H1 (cell line): ENCODE data around the gene LPP. TPM values are rescaled to one million over a fixed set of nuclear protein-coding genes. Genes with fewer than 3 reads are reported as not detected.

Source experiments
- CTCF ChIA-PET: fragments of 300-600 bp; sonication (Branson Sonifier 250); formaldehyde crosslinking; loops from one replicate; lab custom pipeline; 2021; ENCODE audit not compliant: partially characterized antibody; lab: Charles Lee
- POLR2A ChIA-PET: fragments of 300-600 bp; sonication (Branson Sonifier 250); formaldehyde crosslinking; loops from one replicate; lab custom pipeline; 2021; ENCODE audit warnings: inconsistent platforms; ENCODE audit not compliant: partially characterized antibody; lab: Charles Lee
- DNase-seq, 2 experiments: peaks; one replicate each; pipeline versions ENCODE4 v3.0.0 to v3.0.0-alpha.2; 2010 to 2022; ENCODE audit warnings: low spot score in 2 of 2, low read depth in 1 of 2, mixed read lengths in 1 of 2
- FAIRE-seq: peaks from 2 replicates; lab custom pipeline; 2011; peaks lifted over from hg19 to GRCh38; lab: Jason Lieb, UNC
- H2AFZ ChIP-seq: 2 replicates; pipeline ENCODE4 v1.8.1; 2012; ENCODE audit warnings: low read length, inconsistent platforms
- H2AK5ac ChIP-seq: 2 replicates; pipeline ENCODE4 v1.6.1; 2013; ENCODE audit warnings: low read depth, low read length
- H2BK120ac ChIP-seq: replicated peaks from 2 replicates; pipeline ENCODE3; 2013; ENCODE audit warnings: low read depth, low read length, inconsistent platforms
- H2BK12ac ChIP-seq: 2 replicates; pipeline ENCODE4 v1.6.1; 2013; ENCODE audit warnings: low read depth, low read length
- H2BK15ac ChIP-seq: 2 replicates; pipeline ENCODE4 v1.6.1; 2013; ENCODE audit warnings: low read length
- H2BK20ac ChIP-seq: 2 replicates; pipeline ENCODE4 v1.6.1; 2013; ENCODE audit warnings: low read length
- H2BK5ac ChIP-seq: 2 replicates; pipeline ENCODE4 v1.6.1; 2013; ENCODE audit warnings: low read depth, low read length
- H3K14ac ChIP-seq: 2 replicates; pipeline ENCODE4 v1.6.1; 2013; ENCODE audit warnings: inconsistent platforms; ENCODE audit not compliant: insufficient read length
- H3K18ac ChIP-seq: 2 replicates; pipeline ENCODE4 v1.6.1; 2013; ENCODE audit warnings: low read length; ENCODE audit errors: extremely low read depth
- H3K23ac ChIP-seq: 2 replicates; pipeline ENCODE4 v1.6.1; 2013; ENCODE audit warnings: inconsistent platforms; ENCODE audit not compliant: insufficient read length
- H3K23me2 ChIP-seq: 2 replicates; pipeline ENCODE4 v1.6.1; 2013; ENCODE audit warnings: low read depth, low read length
- H3K27ac ChIP-seq: 2 replicates; pipeline ENCODE4 v1.6.1; 2011; ENCODE audit warnings: low read depth, low read length, inconsistent platforms
- H3K27me3 ChIP-seq, 4 experiments: replicated peaks in 1 of 4; 1 replicate in 1 of 4; 2 replicates in 3 of 4; pipeline versions ENCODE4 v1.6.1 to v1.8.1; 2011 to 2013; ENCODE audit warnings: low read length in 3 of 4, mild to moderate bottlenecking in 3 of 4, inconsistent platforms in 2 of 4, mixed read lengths in 2 of 4, moderate library complexity in 1 of 4; ENCODE audit not compliant: control insufficient read depth in 3 of 4, insufficient read depth in 3 of 4; ENCODE audit errors: extremely low read depth in 1 of 4
- H3K36me3 ChIP-seq, 4 experiments: 2 replicates each; pipeline versions ENCODE4 v1.6.1 to v1.8.1; 2011 to 2013; ENCODE audit warnings: mild to moderate bottlenecking in 4 of 4, low read length in 3 of 4, moderate library complexity in 2 of 4, control low read depth in 1 of 4, inconsistent platforms in 1 of 4; ENCODE audit not compliant: insufficient read depth in 4 of 4, control insufficient read depth in 2 of 4
- H3K4ac ChIP-seq: replicated peaks from 2 replicates; pipeline ENCODE3; 2013; ENCODE audit warnings: low read length, low read depth, mixed read lengths, inconsistent platforms; ENCODE audit not compliant: insufficient read length
- H3K4me1 ChIP-seq, 4 experiments: replicated peaks in 1 of 4; 1 replicate in 1 of 4; 2 replicates in 3 of 4; pipeline versions ENCODE4 v1.6.1 to v1.8.1; 2011 to 2013; ENCODE audit warnings: low read length in 3 of 4, inconsistent platforms in 2 of 4, mixed read lengths in 1 of 4; ENCODE audit not compliant: insufficient read depth in 4 of 4, control insufficient read depth in 3 of 4
- H3K4me2 ChIP-seq, 2 experiments: 2 replicates each; pipeline versions ENCODE4 v1.6.1 to v1.8.1; 2011 to 2013; ENCODE audit warnings: low read depth in 2 of 2, low read length in 2 of 2, control low read depth in 1 of 2, inconsistent platforms in 1 of 2, mild to moderate bottlenecking in 1 of 2; ENCODE audit not compliant: insufficient read depth in 1 of 2
- H3K4me3 ChIP-seq, 4 experiments: fragments of 200-600, 300-600 bp in 1 of 4; sonication (generic), shearing (Covaris generic), sonication (Bioruptor Twin) in 1 of 4; 2 replicates each; pipeline versions ENCODE4 v1.5.1 to v1.8.1; 2011 to 2016; ENCODE audit warnings: low read length in 4 of 4, low read depth in 3 of 4, control low read depth in 2 of 4, inconsistent platforms in 2 of 4, mild to moderate bottlenecking in 2 of 4, mixed read lengths in 1 of 4, moderate library complexity in 1 of 4; ENCODE audit not compliant: insufficient read depth in 2 of 4; ENCODE audit errors: extremely low read depth in 1 of 4
- H3K56ac ChIP-seq: replicated peaks from 2 replicates; pipeline ENCODE3; 2013; ENCODE audit warnings: low read depth, mild to moderate bottlenecking, mixed read lengths, low read length, inconsistent platforms; ENCODE audit not compliant: insufficient read length
- H3K79me1 ChIP-seq: 2 replicates; pipeline ENCODE4 v1.6.1; 2013; ENCODE audit warnings: low read depth, low read length, control low read depth
- H3K79me2 ChIP-seq, 2 experiments: 2 replicates each; pipeline versions ENCODE4 v1.6.1 to v1.8.1; 2012 to 2013; ENCODE audit warnings: low read length in 2 of 2, mild to moderate bottlenecking in 2 of 2, inconsistent platforms in 1 of 2; ENCODE audit not compliant: insufficient read depth in 2 of 2, control insufficient read depth in 1 of 2
- H3K9ac ChIP-seq, 4 experiments: replicated peaks in 1 of 4; 1 replicate in 1 of 4; 2 replicates in 3 of 4; pipeline versions ENCODE4 v1.6.1 to v1.8.1; 2011 to 2013; ENCODE audit warnings: low read depth in 3 of 4, low read length in 3 of 4, control low read depth in 2 of 4, mild to moderate bottlenecking in 2 of 4, moderate library complexity in 2 of 4, inconsistent platforms in 1 of 4; ENCODE audit errors: extremely low read depth in 1 of 4
- H3K9me3 ChIP-seq, 2 experiments: 2 replicates each; pipeline versions ENCODE4 v1.6.1 to v1.8.1; 2012 to 2013; ENCODE audit warnings: mild to moderate bottlenecking in 2 of 2, moderate library complexity in 2 of 2, control low read depth in 1 of 2, inconsistent platforms in 1 of 2, low read depth in 1 of 2, low read length in 1 of 2, mixed read lengths in 1 of 2; ENCODE audit not compliant: insufficient read depth in 2 of 2
- H4K20me1 ChIP-seq, 2 experiments: replicated peaks in 1 of 2; 2 replicates each; pipeline versions ENCODE3 to v1.8.1; 2011 to 2013; ENCODE audit warnings: inconsistent platforms in 2 of 2, low read length in 2 of 2, mild to moderate bottlenecking in 1 of 2; ENCODE audit not compliant: insufficient read depth in 2 of 2, control insufficient read depth in 1 of 2
- H4K5ac ChIP-seq: 2 replicates; pipeline ENCODE4 v1.6.1; 2013; ENCODE audit warnings: low read length, low read depth, mixed read lengths, inconsistent platforms; ENCODE audit not compliant: insufficient read length
- H4K8ac ChIP-seq: 2 replicates; pipeline ENCODE4 v1.8.0; 2013; ENCODE audit warnings: mild to moderate bottlenecking, moderate library complexity, low read length, inconsistent platforms; ENCODE audit not compliant: insufficient read depth; ENCODE audit errors: extremely low read depth
- H4K91ac ChIP-seq: replicated peaks from 2 replicates; pipeline ENCODE3; 2013; ENCODE audit warnings: low read length, mixed read lengths, inconsistent platforms; ENCODE audit not compliant: insufficient read length
- CEBPB ChIP-seq: IDR thresholded peaks from 2 replicates; pipeline ENCODE4 v1.6.1; 2012; ENCODE audit warnings: low read depth, low read length
- EP300 ChIP-seq, 2 experiments: IDR thresholded peaks; 1 replicate in 1 of 2; 2 replicates in 1 of 2; pipeline ENCODE4 v1.6.1; 2011 to 2012; ENCODE audit warnings: low read depth in 2 of 2, low read length in 2 of 2, mild to moderate bottlenecking in 2 of 2, borderline replicate concordance in 1 of 2, inconsistent platforms in 1 of 2, moderate library complexity in 1 of 2
- EZH2 ChIP-seq: fragments of 200-600 bp; sonication (generic); IDR thresholded peaks from 2 replicates; pipeline ENCODE4 v1.7.1; 2012; ENCODE audit warnings: low read depth, mild to moderate bottlenecking, moderate library complexity, low read length, inconsistent platforms; ENCODE audit not compliant: severe bottlenecking
- FOSL1 ChIP-seq: IDR thresholded peaks from 2 replicates; pipeline ENCODE4 v1.6.1; 2011; ENCODE audit warnings: mild to moderate bottlenecking, low read depth, low read length, moderate library complexity; ENCODE audit not compliant: insufficient read depth
- HDAC2 ChIP-seq, 2 experiments: fragments of 300-600 bp in 1 of 2; sonication (generic) in 1 of 2; IDR thresholded peaks; 2 replicates each; pipeline ENCODE4 v1.6.1; 2011 to 2012; ENCODE audit warnings: low read depth in 2 of 2, low read length in 2 of 2, mild to moderate bottlenecking in 2 of 2, moderate library complexity in 2 of 2, borderline replicate concordance in 1 of 2, inconsistent platforms in 1 of 2
- HDAC6 ChIP-seq: IDR thresholded peaks from one replicate; pipeline ENCODE4 v1.7.1; 2012; ENCODE audit warnings: low read depth, mild to moderate bottlenecking, inconsistent platforms, low read length, moderate library complexity
- POU5F1 ChIP-seq: IDR thresholded peaks from 2 replicates; pipeline ENCODE4 v1.6.1; 2011; ENCODE audit warnings: low read depth, mild to moderate bottlenecking, low read length, moderate library complexity
- SAP30 ChIP-seq: fragments of 300-600 bp; sonication (generic); IDR thresholded peaks from 2 replicates; pipeline ENCODE4 v1.7.1; 2012; ENCODE audit warnings: low read length, moderate library complexity, mild to moderate bottlenecking, inconsistent platforms; ENCODE audit not compliant: insufficient read depth, insufficient replicate concordance
- SIRT6 ChIP-seq: IDR thresholded peaks from one replicate; pipeline ENCODE4 v1.7.1; 2012; ENCODE audit warnings: low read length, inconsistent platforms
- SIX5 ChIP-seq: IDR thresholded peaks from 2 replicates; pipeline ENCODE4 v1.6.1; 2011; ENCODE audit warnings: mild to moderate bottlenecking, low read depth, low read length
- SP2 ChIP-seq: IDR thresholded peaks from 2 replicates; pipeline ENCODE4 v1.6.1; 2012; ENCODE audit warnings: mild to moderate bottlenecking, low read length, inconsistent platforms
- SP4 ChIP-seq: IDR thresholded peaks from 2 replicates; pipeline ENCODE4 v1.6.1; 2012; ENCODE audit warnings: low read length, inconsistent platforms
- TAF1 ChIP-seq: IDR thresholded peaks from 2 replicates; pipeline ENCODE4 v1.6.1; 2011; ENCODE audit warnings: mild to moderate bottlenecking, low read depth, low read length
- YY1 ChIP-seq: IDR thresholded peaks from 2 replicates; pipeline ENCODE4 v1.6.1; 2011; ENCODE audit warnings: low read depth, mild to moderate bottlenecking, low read length
- ZNF274 ChIP-seq: IDR thresholded peaks from 2 replicates; pipeline ENCODE4 v1.7.0; 2012; ENCODE audit warnings: low read length, borderline replicate concordance; ENCODE audit errors: extremely low read depth
- WGBS, 2 experiments: shearing (Covaris generic) in 1 of 2; methylation state at CpG; one replicate each; pipeline versions ENCODE4 v1.1.6 to v1.1.7; 2013 to 2015; ENCODE audit warnings: low lambda C conversion rate in 2 of 2, mixed read lengths in 2 of 2, inconsistent platforms in 1 of 2, low coverage in 1 of 2, missing lambda C conversion rate in 1 of 2; ENCODE audit not compliant: insufficient replicate concordance in 2 of 2, insufficient coverage in 1 of 2, insufficient read length in 1 of 2; ENCODE audit errors: extremely low coverage in 1 of 2, missing lambda C conversion rate in 1 of 2; 5-methylcytosine and 5-hydroxymethylcytosine counted together
- polyA plus RNA-seq, 7 experiments: library from polyadenylated mRNA; depleted of rRNA in 3 of 7; stranded (reverse) in 5 of 7; unstranded in 2 of 7; fragments of >200 nt in 5 of 7; fragments of 200-250 nt in 2 of 7; gene quantifications; 1 replicate in 5 of 7; 2 replicates in 1 of 7; 4 replicates in 1 of 7; pipeline versions ENCODE4 v1.2.1 to v1.2.3, GENCODE V29; 2011 to 2013; ENCODE audit warnings: missing spikeins in 2 of 7, mixed read lengths in 2 of 7
- total RNA-seq: library from RNA; stranded (reverse); fragmentation: NEBNext Ultra II Directional; extraction: Animal tissue kit (Norgen Biotek cat#: 25700); gene quantifications from 2 replicates; pipeline ENCODE4 v1.2.1, GENCODE V29; 2021

The LPP gene
- total and polyA plus RNA-seq, 2 of the 8 experiments (the other 6 are each of a cell fraction or from before 2014, with no cell fraction given) = 10.0 to 53.3 TPM

DNA sequence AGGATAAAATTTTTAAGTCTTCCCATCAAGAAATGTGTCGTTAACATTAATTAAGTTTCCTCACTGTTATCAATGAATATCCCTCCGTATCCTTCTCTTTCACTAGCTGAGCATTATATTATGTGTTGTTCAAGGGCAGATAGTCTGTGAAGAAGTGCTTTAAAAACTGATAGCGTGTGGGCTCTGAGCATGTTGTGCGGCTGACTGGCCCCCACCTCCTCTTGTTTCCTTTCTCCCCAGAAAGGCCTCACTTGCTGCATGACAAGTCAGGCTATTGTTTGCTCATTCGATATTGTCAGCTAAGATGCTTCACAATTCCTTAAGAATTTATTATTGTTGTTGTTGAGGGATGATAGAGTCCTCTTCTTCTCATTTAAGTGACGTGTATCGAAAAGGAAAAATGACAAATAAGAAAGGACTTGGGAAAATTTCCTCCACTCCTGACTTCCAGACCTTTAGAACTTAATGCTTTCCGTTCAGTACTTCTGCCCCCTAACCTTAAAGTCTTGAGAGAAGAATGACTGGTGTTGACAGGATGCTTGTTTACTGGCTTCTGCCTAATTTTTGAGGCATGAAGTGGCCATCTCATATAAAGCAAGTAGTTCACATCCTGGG is 298.3 kb downstream of the LPP start:
- H3K9me3 ChIP-seq = no peaks in the 10 kb centered on the region
- CTCF ChIA-PET = no interaction called here
- no peak for TF ChIP-seq FOSL1
- no peak for TF ChIP-seq SIRT6
- TF ChIP-seq POU5F1 = no peak
- no peak for TF ChIP-seq HDAC2 (IDR thresholded peaks at IDR 0.05; ENCODE audit: borderline replicate concordance in 1 of 2, low read depth in 2 of 2, low read length in 2 of 2)
- TF ChIP-seq SAP30 = no peak
- TF ChIP-seq SIX5 = no peak
- no peak for TF ChIP-seq ZNF274
- no peak for TF ChIP-seq SP4
- no peak for TF ChIP-seq YY1
- TF ChIP-seq SP2 = no peak
- TF ChIP-seq EZH2 = no peak
- TF ChIP-seq HDAC6 = no peak
- no peak for TF ChIP-seq EP300 (IDR thresholded peaks at IDR 0.05; ENCODE audit: borderline replicate concordance in 1 of 2, low read depth in 2 of 2, low read length in 2 of 2)
- TF ChIP-seq TAF1 = no peak
- no peak for TF ChIP-seq CEBPB

More for the DNA sequence above, 298.3 kb downstream of the LPP start:
- no peak overlapping the region for H3K23ac ChIP-seq
- H3K27ac ChIP-seq = no peak overlapping the region
- no peak overlapping the region for H3K4me3 ChIP-seq
- no peak for FAIRE-seq
- H4K5ac ChIP-seq = no peak overlapping the region
- H2AFZ ChIP-seq = no peak overlapping the region
- H3K14ac ChIP-seq = no peak overlapping the region
- H3K18ac ChIP-seq = no peak overlapping the region
- no peak overlapping the region for H3K56ac ChIP-seq
- no peak overlapping the region for H2BK15ac ChIP-seq
- DNase-seq = no peak
- no peaks in the 10 kb centered on the region for H4K20me1 ChIP-seq
- no peak overlapping the region for H3K4me2 ChIP-seq
- H2BK5ac ChIP-seq = no peak overlapping the region
- no peaks in the 10 kb centered on the region for H3K79me2 ChIP-seq
- H3K4ac ChIP-seq = no peak overlapping the region
- no peak overlapping the region for H2BK120ac ChIP-seq
- no peaks in the 10 kb centered on the region; the same call in 1 of the 2 replicates for H3K79me1 ChIP-seq
- H3K4me1 ChIP-seq = no peaks in the 10 kb centered on the region
- no peak overlapping the region for H3K9ac ChIP-seq
- H4K8ac ChIP-seq = no peak overlapping the region
- no peaks in the 10 kb centered on the region for H3K23me2 ChIP-seq
- no peak overlapping the region for H2BK12ac ChIP-seq
- no peaks in the 10 kb centered on the region for H3K36me3 ChIP-seq
- no peak overlapping the region for H2AK5ac ChIP-seq
- no peak overlapping the region for H4K91ac ChIP-seq
- POLR2A ChIA-PET = no interaction called here
- no peaks in the 10 kb centered on the region for H3K27me3 ChIP-seq
- no peak overlapping the region for H2BK20ac ChIP-seq
- 92% methylated on average over 8 of the region's 8 CpGs; no CpG with 5 or more reads in 1 of the 2 experiments for WGBS, 2 experiments
